Esophagus (tissue), 2 donors: Measurements from ENCODE around the gene SLC22A23. TPM values are rescaled to one million over a fixed set of nuclear protein-coding genes. Genes with fewer than 3 reads are reported as not detected.

Experiments
- H3K27ac ChIP-seq, 2 donors: one replicate each; pipeline ENCODE4 v1.5.1; 2013; ENCODE audit warnings: low read depth in 2 of 2, mild to moderate bottlenecking in 2 of 2, inconsistent platforms in 1 of 2, low read length in 1 of 2, moderate library complexity in 1 of 2
- H3K27me3 ChIP-seq, 2 donors: one replicate each; pipeline ENCODE4 v1.6.1; 2013; ENCODE audit warnings: low read length in 2 of 2, control low read depth in 1 of 2, mild to moderate bottlenecking in 1 of 2; ENCODE audit not compliant: insufficient read depth in 2 of 2, control insufficient read depth in 1 of 2
- H3K36me3 ChIP-seq, 2 donors: one replicate each; pipeline ENCODE4 v1.6.1; 2013; ENCODE audit warnings: low read length in 1 of 2; ENCODE audit not compliant: control insufficient read depth in 2 of 2, insufficient read depth in 2 of 2
- H3K4me1 ChIP-seq, 2 donors: one replicate each; pipeline ENCODE4 v1.6.1; 2013; ENCODE audit warnings: low read length in 1 of 2; ENCODE audit not compliant: control insufficient read depth in 2 of 2, insufficient read depth in 2 of 2
- H3K4me3 ChIP-seq, 2 donors: one replicate each; pipeline ENCODE4 v1.5.1; 2013; ENCODE audit warnings: low read length in 2 of 2, mild to moderate bottlenecking in 2 of 2, low read depth in 1 of 2, moderate library complexity in 1 of 2
- H3K9me3 ChIP-seq, 2 donors: one replicate each; pipeline ENCODE4 v1.6.1; 2013; ENCODE audit warnings: mild to moderate bottlenecking in 2 of 2, low read depth in 1 of 2, low read length in 1 of 2, moderate library complexity in 1 of 2; ENCODE audit not compliant: control insufficient read depth in 2 of 2, insufficient read depth in 1 of 2
- WGBS, 2 donors: extraction: QIAGEN DNeasy Blood & Tissue Kit; methylation state at CpG; one replicate each; pipeline ENCODE4 v1.1.7; 2013; 5-methylcytosine and 5-hydroxymethylcytosine counted together
- polyA plus RNA-seq, 2 donors: library from polyadenylated mRNA; stranded (reverse); fragments of 200-250 nt; gene quantifications; one replicate each; pipeline ENCODE4 v1.2.3, GENCODE V29; 2013
- donor health status: healthy with polysubstance abuse.
- donor health status: Bipolar disorder and iron deficiency.

SLC22A23 gene
- polyA plus RNA-seq, 2 donors, result 12.5 to 15.4 TPM

DNA sequence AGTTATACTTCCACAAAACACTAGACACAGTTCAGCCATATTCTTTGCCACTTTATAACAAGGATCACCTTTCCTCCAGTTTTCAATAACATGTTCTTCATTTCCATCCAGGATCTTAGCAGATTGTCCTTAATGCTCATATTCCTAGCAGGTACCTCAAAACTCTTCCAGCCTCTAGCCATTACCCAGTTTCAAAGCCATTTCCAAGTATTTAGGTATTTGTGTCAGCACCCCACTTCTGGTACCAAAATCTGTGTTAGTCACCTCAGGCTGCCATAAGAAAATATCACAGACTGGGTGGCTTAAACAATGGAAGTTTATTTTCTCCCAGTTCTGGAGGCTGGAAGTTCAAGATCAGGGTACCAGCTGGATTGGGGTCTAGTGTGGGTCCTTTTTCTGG, 23.2 kb upstream of the SLC22A23 start:
- Histone ChIP-seq H3K9me3 (no peaks in the 10 kb centered on the region), H3K27ac (no peak overlapping the region), H3K36me3 (no peaks in the 10 kb centered on the region)

DNA sequence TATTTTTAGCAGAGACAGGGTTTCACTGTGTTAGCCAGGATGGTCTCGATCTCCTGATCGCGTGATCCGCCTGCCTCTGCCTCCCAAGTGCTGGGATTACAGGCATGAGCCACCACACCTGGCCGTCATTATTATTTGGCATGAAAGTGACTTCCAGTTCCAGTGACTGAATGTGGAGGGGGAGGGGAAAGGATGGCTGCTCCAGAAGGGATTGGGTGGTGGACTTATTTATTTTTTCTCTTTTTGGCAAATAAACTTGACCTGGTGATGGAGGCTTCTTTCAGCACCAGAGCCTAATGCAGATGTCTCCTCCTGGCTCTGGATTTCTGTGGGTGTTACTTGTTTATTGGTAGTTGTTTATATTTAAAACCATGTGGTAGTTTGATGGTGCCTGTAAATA, 16.9 kb upstream of the SLC22A23 start:
- no peaks in the 10 kb centered on the region for H3K27me3 ChIP-seq
- no peaks in the 10 kb centered on the region for H3K36me3 ChIP-seq
- WGBS, 2 donors, result 70 to 76% methylated on average over 5 of the region's 5 CpGs
- no peak overlapping the region for H3K4me3 ChIP-seq
- H3K9me3 ChIP-seq, result no peaks in the 10 kb centered on the region
- no peak overlapping the region for H3K27ac ChIP-seq
- no peaks in the 10 kb centered on the region for H3K4me1 ChIP-seq

More for the DNA sequence above, 23.2 kb upstream of the SLC22A23 start:
- H3K4me3 ChIP-seq, result no peak overlapping the region
- H3K27me3 ChIP-seq, result no peaks in the 10 kb centered on the region
- H3K4me1 ChIP-seq, result no peaks in the 10 kb centered on the region

DNA sequence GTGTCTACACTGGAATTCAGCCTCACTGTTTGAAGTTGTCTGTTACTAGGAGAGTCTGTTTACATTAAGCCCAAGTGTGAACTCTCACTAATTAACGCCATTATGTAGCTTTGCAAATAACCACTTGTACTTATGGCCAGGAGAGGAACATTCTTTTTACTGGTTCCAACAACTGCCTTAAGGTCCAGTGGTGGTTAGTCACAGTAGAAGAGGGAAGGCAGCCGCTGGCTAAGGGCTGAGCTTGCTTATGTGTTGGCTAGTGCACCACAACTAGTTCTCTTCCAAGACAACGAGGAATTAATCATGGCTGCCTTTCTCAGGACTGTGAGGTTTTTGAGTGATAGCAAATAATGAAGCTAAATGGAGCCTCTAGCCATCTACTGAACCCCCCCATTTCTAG, 14.9 kb upstream of the SLC22A23 start:
- H3K27me3 ChIP-seq, result no peaks in the 10 kb centered on the region
- no peak overlapping the region for H3K27ac ChIP-seq
- H3K4me1 ChIP-seq, result no peaks in the 10 kb centered on the region
- H3K4me3 ChIP-seq, result no peak overlapping the region
- H3K36me3 ChIP-seq, result no peaks in the 10 kb centered on the region
- no peaks in the 10 kb centered on the region for H3K9me3 ChIP-seq
- WGBS, 2 donors, result 53 to 63% methylated on average over 3 of the region's 3 CpGs

DNA sequence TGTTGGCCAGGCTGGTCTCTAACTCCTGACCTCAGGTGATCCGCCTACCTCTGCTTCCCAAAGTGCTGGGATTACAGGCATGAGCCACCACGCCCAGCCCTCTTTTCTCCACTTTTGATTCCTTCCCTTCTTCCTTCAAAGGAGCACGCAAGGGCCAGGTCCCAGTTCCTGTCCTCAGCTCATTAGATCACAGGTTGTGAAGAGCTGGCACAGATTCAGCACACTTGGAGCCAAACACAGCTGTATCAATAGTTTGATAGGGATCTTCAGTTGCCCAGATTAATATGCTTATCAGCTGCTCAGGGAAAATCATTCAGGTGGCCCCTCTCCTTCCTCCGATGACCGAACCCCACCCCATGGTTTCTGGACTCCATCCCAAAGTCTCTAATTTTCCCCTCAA, 14.4 kb upstream of the SLC22A23 start:
- H3K27ac ChIP-seq, result no peak overlapping the region
- H3K27me3 ChIP-seq, result no peaks in the 10 kb centered on the region
- H3K4me1 ChIP-seq, result no peaks in the 10 kb centered on the region
- H3K9me3 ChIP-seq, result no peaks in the 10 kb centered on the region
- 71 to 74% methylated on average over 5 of the region's 5 CpGs for WGBS, 2 donors
- no peak overlapping the region for H3K4me3 ChIP-seq
- no peaks in the 10 kb centered on the region for H3K36me3 ChIP-seq

DNA sequence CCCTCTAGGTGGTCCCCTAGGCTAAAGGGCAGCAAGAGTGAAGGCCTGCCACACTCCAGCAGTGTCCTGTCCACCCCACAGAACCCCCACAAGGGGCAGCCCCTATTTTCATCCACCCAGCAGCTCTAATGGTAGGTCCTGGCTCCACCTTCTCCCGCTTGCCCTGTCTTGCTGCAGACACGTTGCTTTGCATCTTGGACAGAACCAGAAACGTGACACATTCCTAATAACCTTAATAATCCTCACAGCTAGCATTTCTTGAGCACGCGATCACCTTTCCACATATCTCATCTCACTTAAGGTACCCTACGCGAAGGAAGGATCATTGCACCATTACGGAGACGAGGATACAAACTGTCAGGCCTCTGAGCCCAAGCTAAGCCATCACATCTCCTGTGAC, 11.7 kb upstream of the SLC22A23 start:
- no peaks in the 10 kb centered on the region for H3K36me3 ChIP-seq
- H3K27me3 ChIP-seq, result no peaks in the 10 kb centered on the region
- no peak overlapping the region for H3K27ac ChIP-seq
- H3K4me1 ChIP-seq, result no peaks in the 10 kb centered on the region
- WGBS, 2 donors, result 65 to 75% methylated on average over 9 of the region's 9 CpGs
- H3K9me3 ChIP-seq, result no peaks in the 10 kb centered on the region
- no peak overlapping the region for H3K4me3 ChIP-seq

DNA sequence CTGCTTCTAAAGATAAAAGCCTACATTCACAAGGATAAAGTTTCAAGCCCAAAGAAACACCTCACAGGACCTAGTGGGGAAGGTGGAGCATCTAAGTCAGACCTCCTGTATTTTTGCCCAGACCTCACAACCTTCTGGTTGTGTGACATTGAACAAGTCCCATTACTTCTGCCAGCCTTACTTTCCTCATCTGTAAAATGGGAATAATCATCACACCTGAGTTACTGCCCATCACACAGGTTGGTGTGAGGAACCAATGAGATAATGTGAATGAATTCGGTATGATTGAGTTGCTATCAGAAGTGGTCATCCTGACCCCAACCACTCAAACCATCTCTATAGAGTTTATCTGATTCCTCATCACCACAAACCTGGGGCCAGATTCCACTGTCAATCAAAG, 11.1 kb upstream of the SLC22A23 start:
- WGBS, 2 donors, result 50 to 89% methylated on average over 1 of the region's 1 CpG
- Histone ChIP-seq H3K4me3 (no peak overlapping the region), H3K4me1 (no peaks in the 10 kb centered on the region), H3K27me3 (no peaks in the 10 kb centered on the region), H3K27ac (no peak overlapping the region), H3K9me3 (no peaks in the 10 kb centered on the region), H3K36me3 (no peaks in the 10 kb centered on the region)

DNA sequence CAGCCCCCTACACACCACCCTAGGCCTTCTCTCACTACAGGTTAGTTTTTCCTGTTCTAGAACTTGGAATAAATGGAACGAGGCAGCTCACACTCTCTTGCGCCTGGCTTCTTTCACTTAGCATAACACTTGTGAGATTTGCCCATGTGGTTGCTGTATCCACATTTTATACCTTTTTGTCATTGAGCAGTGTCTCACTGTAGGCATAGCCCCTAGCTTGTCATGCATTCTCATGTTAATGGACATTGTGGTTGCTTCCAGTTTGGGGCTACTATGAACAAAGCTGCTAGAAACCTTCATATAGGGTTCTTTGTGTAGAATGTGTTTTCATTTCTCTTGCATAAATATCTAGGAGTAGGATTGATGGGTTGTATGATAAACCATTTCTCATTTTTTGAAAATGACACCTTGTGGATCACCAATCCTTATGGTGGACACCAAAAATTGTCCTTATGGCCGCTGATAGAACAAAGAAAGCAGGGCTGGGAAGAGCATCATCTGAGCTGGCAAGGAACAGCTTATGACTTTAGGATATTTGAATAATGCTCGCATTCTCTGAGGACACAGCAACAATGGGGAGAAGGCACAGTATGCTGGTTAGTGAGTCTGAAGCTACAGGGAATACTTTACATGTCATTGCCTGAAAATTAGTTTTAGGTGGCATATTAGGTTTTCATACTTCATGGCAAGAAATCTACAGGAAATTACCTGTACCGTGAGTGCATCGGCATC, 9.8 kb upstream of the SLC22A23 start:
- WGBS, 2 donors, result 73 to 79% methylated on average over 6 of the region's 6 CpGs
- Histone ChIP-seq H3K4me1 (no peaks in the 10 kb centered on the region), H3K27ac (no peak overlapping the region), H3K9me3 (no peaks in the 10 kb centered on the region), H3K27me3 (no peaks in the 10 kb centered on the region), H3K36me3 (no peaks in the 10 kb centered on the region), H3K4me3 (no peak overlapping the region)

DNA sequence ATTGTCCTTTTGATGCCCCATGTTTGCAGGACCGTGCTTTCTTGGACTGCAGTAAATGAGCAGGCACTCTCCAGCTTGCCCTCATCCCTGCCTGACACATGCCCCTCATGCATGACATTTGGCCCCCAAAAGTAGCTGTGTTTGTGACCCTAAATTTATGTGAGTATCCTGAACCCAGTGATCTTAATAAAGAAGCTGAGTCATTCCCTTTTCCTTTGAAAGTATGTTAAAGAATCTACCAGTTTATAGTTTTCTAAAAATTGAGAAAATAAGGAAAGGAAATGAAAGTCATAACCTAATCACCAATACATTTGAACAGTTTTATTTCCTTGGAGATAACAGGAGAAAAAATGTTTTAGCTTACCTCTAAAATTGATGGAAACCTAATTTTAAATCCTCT, 3.4 kb upstream of the SLC22A23 start:
- 78 to 83% methylated on average over 1 of the region's 1 CpG for WGBS, 2 donors
- Histone ChIP-seq H3K27me3 (no peaks in the 10 kb centered on the region), H3K4me3 (no peak overlapping the region), H3K36me3 (no peaks in the 10 kb centered on the region), H3K9me3 (no peaks in the 10 kb centered on the region), H3K27ac (no peak overlapping the region), H3K4me1 (peaks cover 3 to 4% of the 10 kb centered on the region in 2 donors)

DNA sequence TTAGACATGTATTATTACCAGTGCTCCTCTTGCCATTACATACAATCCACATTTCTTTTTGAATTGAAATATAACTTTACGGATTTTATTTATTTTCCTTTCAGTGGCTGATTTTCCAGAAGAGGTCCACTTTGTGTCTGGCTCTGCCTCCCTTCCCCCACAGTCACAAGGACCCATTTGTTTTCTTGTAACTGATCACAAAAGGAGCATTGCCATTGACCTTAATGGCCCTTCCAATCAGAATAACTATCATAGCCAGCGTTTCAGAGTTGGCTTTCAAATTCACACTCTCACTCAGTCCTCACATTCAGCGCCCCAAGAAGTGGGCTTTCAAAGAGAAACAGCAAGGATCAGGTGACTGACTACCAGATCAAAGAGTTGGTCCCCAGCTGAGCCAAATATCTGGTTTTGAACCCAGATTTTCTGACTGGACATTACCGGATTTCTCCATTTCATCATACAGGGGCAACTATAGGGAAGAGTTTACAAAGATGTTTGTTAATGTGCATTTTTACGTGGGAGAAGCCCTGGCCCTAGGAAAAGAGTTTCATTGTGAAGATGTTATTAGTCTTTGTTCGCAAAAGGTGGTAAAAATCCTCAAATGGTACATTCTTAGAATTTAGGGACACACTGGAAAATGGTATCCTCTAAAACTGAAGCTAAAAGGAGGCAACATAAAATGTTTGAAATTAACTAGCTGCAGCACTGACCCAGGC, 2.0 kb upstream of the SLC22A23 start:
- no peak overlapping the region for H3K4me3 ChIP-seq
- H3K9me3 ChIP-seq, result no peaks in the 10 kb centered on the region
- no peaks in the 10 kb centered on the region for H3K36me3 ChIP-seq
- WGBS, 2 donors, result 81 to 84% methylated on average over 6 of the region's 6 CpGs
- H3K27ac ChIP-seq, result no peak overlapping the region
- peaks cover 3 to 7% of the 10 kb centered on the region in 2 donors for H3K4me1 ChIP-seq
- H3K27me3 ChIP-seq, result no peaks in the 10 kb centered on the region
